SK-N-SH (cell line): ENCODE measurements around the gene TEK. TPM values are rescaled to one million over a fixed set of nuclear protein-coding genes. Genes with fewer than 3 reads are reported as not detected.

Experiments
- CTCF ChIA-PET: fragments of 300-600, 350-600 bp; formaldehyde crosslinking; extraction: SDS; loops from one replicate; lab custom pipeline; 2021; lab: Yijun Ruan, JAX
- POLR2A ChIA-PET: fragments of 350-600 bp; sonication (Branson Sonifier 250); formaldehyde crosslinking; extraction: SDS; loops from one replicate; lab custom pipeline; 2020; ENCODE audit warnings: antibody characterized with exemption, inconsistent platforms; lab: Yijun Ruan, JAX
- DNase-seq: peaks from one replicate; pipeline ENCODE4 v3.0.0; 2012
- H2AFZ ChIP-seq: fragments of 200-600 bp; sonication (generic); 2 replicates; pipeline ENCODE4 v1.8.1; 2016; ENCODE audit warnings: antibody characterized with exemption, mild to moderate bottlenecking, low read depth
- H3F3A ChIP-seq: fragments of 200-600 bp; sonication (generic); replicated peaks from 2 replicates; pipeline ENCODE3; 2016; ENCODE audit warnings: antibody characterized with exemption, mild to moderate bottlenecking; ENCODE audit not compliant: insufficient read depth
- H3K27ac ChIP-seq, 2 experiments: fragments of 200-500 bp in 1 of 2; fragments of 200-600 bp in 1 of 2; sonication (Bioruptor generic) in 1 of 2; sonication (generic), shearing (Covaris generic) in 1 of 2; 2 replicates each; pipeline versions ENCODE4 v1.5.1 to v1.6.1; 2014 to 2016; ENCODE audit warnings: low read depth in 2 of 2, inconsistent platforms in 1 of 2, low read length in 1 of 2, mild to moderate bottlenecking in 1 of 2, mixed read lengths in 1 of 2
- H3K27me3 ChIP-seq: fragments of 200-600 bp; sonication (generic), shearing (Covaris generic); 2 replicates; pipeline ENCODE4 v1.6.1; 2016; ENCODE audit warnings: mixed run types; ENCODE audit not compliant: insufficient read depth
- H3K36me3 ChIP-seq, 2 experiments: fragments of 200-500 bp in 1 of 2; fragments of 200-600 bp in 1 of 2; sonication (Bioruptor generic) in 1 of 2; sonication (generic) in 1 of 2; replicated peaks in 1 of 2; 2 replicates each; pipeline versions ENCODE3 to v1.5.1; 2014 to 2016; ENCODE audit warnings: low read length in 1 of 2, mild to moderate bottlenecking in 1 of 2; ENCODE audit not compliant: insufficient read depth in 2 of 2, control insufficient read depth in 1 of 2
- H3K4me1 ChIP-seq, 2 experiments: fragments of 200-500 bp in 1 of 2; fragments of 200-600 bp in 1 of 2; sonication (Bioruptor generic) in 1 of 2; sonication (generic), shearing (Covaris generic) in 1 of 2; 2 replicates each; pipeline versions ENCODE4 v1.5.1 to v1.6.1; 2014 to 2016; ENCODE audit warnings: low read depth in 1 of 2, low read length in 1 of 2, mixed run types in 1 of 2; ENCODE audit not compliant: insufficient read depth in 2 of 2, control insufficient read depth in 1 of 2
- H3K4me2 ChIP-seq: fragments of 200-600 bp; sonication (generic), shearing (Covaris generic); 2 replicates; pipeline ENCODE4 v1.6.1; 2017; ENCODE audit warnings: mixed run types
- H3K4me3 ChIP-seq, 2 experiments: fragments of 200-500 bp in 1 of 2; fragments of 200-600 bp in 1 of 2; sonication (Bioruptor generic) in 1 of 2; sonication (generic), shearing (Covaris generic) in 1 of 2; 2 replicates each; pipeline versions ENCODE4 v1.5.1 to v1.8.1; 2014 to 2016; ENCODE audit warnings: low read depth in 2 of 2, inconsistent platforms in 1 of 2, low read length in 1 of 2, mild to moderate bottlenecking in 1 of 2, mixed read lengths in 1 of 2, moderate library complexity in 1 of 2
- H3K79me2 ChIP-seq: fragments of 200-600 bp; sonication (generic); 2 replicates; pipeline ENCODE4 v1.8.1; 2017; ENCODE audit warnings: mild to moderate bottlenecking; ENCODE audit not compliant: insufficient read depth
- H3K9ac ChIP-seq: fragments of 200-600 bp; sonication (generic); 2 replicates; pipeline ENCODE4 v1.6.1; 2017; ENCODE audit warnings: mixed run types
- H3K9me2 ChIP-seq: fragments of 200-600 bp; sonication (generic); 2 replicates; pipeline ENCODE4 v1.6.1; 2017; ENCODE audit warnings: mixed run types
- H3K9me3 ChIP-seq: fragments of 200-600 bp; sonication (generic); 2 replicates; pipeline ENCODE4 v1.6.1; 2017; ENCODE audit warnings: mixed run types, mild to moderate bottlenecking, moderate library complexity
- H4K20me1 ChIP-seq: fragments of 200-600 bp; sonication (generic); 2 replicates; pipeline ENCODE4 v1.6.1; 2017; ENCODE audit warnings: mild to moderate bottlenecking, mixed run types; ENCODE audit not compliant: insufficient read depth
- CHD2 ChIP-seq: fragments of 150-350 bp; IDR thresholded peaks from 2 replicates; pipeline ENCODE4 v1.6.1; 2018; ENCODE audit warnings: low read length; ENCODE audit not compliant: partially characterized antibody
- EP300 ChIP-seq, 2 experiments: IDR thresholded peaks; 2 replicates each; pipeline versions ENCODE4 v1.4.0 to v1.6.1; 2012; ENCODE audit warnings: borderline replicate concordance in 1 of 2, low read depth in 1 of 2, low read length in 1 of 2
- EZH2phosphoT487 ChIP-seq: fragments of 200-600 bp; sonication (generic); IDR thresholded peaks from 2 replicates; pipeline ENCODE4 v1.6.1; 2017; ENCODE audit warnings: low read depth, mixed run types, mild to moderate bottlenecking, antibody characterized with exemption, moderate library complexity, borderline replicate concordance
- FOSL2 ChIP-seq: IDR thresholded peaks from 2 replicates; pipeline ENCODE4 v1.4.0; 2012; ENCODE audit warnings: low read depth, mild to moderate bottlenecking, moderate library complexity, borderline replicate concordance
- JUND ChIP-seq: IDR thresholded peaks from 2 replicates; pipeline ENCODE4 v1.4.0; 2012
- MEF2A ChIP-seq: IDR thresholded peaks from 2 replicates; pipeline ENCODE4 v1.4.0; 2012; ENCODE audit warnings: low read depth, borderline replicate concordance
- MXI1 ChIP-seq: IDR thresholded peaks from 2 replicates; pipeline ENCODE4 v1.6.1; 2012; ENCODE audit warnings: mild to moderate bottlenecking, low read depth, low read length, improper control_type of control experiment
- NFIC ChIP-seq: IDR thresholded peaks from 2 replicates; pipeline ENCODE4 v1.4.0; 2012; ENCODE audit warnings: borderline replicate concordance
- REST ChIP-seq: IDR thresholded peaks from 2 replicates; pipeline ENCODE4 v1.6.1; 2012; ENCODE audit warnings: mild to moderate bottlenecking, low read depth, low read length, moderate library complexity
- RXRA ChIP-seq: IDR thresholded peaks from 2 replicates; pipeline ENCODE4 v1.4.0; 2012; ENCODE audit warnings: low read depth, mild to moderate bottlenecking, borderline replicate concordance
- SIN3A ChIP-seq: IDR thresholded peaks from 2 replicates; pipeline ENCODE4 v1.6.1; 2012; ENCODE audit warnings: low read depth, mild to moderate bottlenecking, low read length, moderate library complexity, borderline replicate concordance
- TAF1 ChIP-seq: IDR thresholded peaks from 2 replicates; pipeline ENCODE4 v1.6.1; 2012; ENCODE audit warnings: low read depth, mild to moderate bottlenecking, low read length, moderate library complexity, borderline replicate concordance
- TCF12 ChIP-seq: IDR thresholded peaks from 2 replicates; pipeline ENCODE4 v1.4.0; 2012
- TEAD4 ChIP-seq: IDR thresholded peaks from 2 replicates; pipeline ENCODE4 v1.4.0; 2012; ENCODE audit warnings: mild to moderate bottlenecking, borderline replicate concordance; ENCODE audit not compliant: insufficient read depth
- USF1 ChIP-seq: IDR thresholded peaks from 2 replicates; pipeline ENCODE4 v1.4.0; 2012; ENCODE audit warnings: low read depth, borderline replicate concordance
- YY1 ChIP-seq: IDR thresholded peaks from 2 replicates; pipeline ENCODE4 v1.4.0; 2012; ENCODE audit warnings: low read depth, mild to moderate bottlenecking
- ZBTB33 ChIP-seq: IDR thresholded peaks from 2 replicates; pipeline ENCODE4 v1.4.0; 2012; ENCODE audit warnings: low read depth, borderline replicate concordance
- WGBS: methylation state at CpG from one replicate; pipeline ENCODE4 v1.1.6; 2017; ENCODE audit warnings: low lambda C conversion rate; 5-methylcytosine and 5-hydroxymethylcytosine counted together
- polyA plus RNA-seq, 3 experiments: library from polyadenylated mRNA; depleted of rRNA; stranded (reverse); fragments of >200 nt; gene quantifications; 2 replicates each; pipeline ENCODE4 v1.2.3, GENCODE V29; 2012

Gene TEK
- polyA plus RNA-seq, 1 of the 3 experiments (the other 2 are of a cell fraction), result 0.03 TPM

- H3K4me1 ChIP-seq, result no peaks in the 10 kb centered on the region; a peak in 1 of 4 replicates
- TF ChIP-seq MXI1 (no peak), ZBTB33 (no peak), TAF1 (no peak), TCF12 (no peak), TEAD4 (no peak), NFIC (no peak), REST (no peak), CHD2 (no peak), EP300 (IDR thresholded peaks at IDR 0.05; ENCODE audit: borderline replicate concordance in 1 of 2, low read depth in 1 of 2, low read length in 1 of 2) (no peak), RXRA (no peak), USF1 (no peak), EZH2phosphoT487 (no peak), FOSL2 (no peak), SIN3A (no peak), MEF2A (no peak), JUND (no peak), YY1 (no peak)
- H3K9me2 ChIP-seq, result no peaks in the 10 kb centered on the region
- no peak for DNase-seq
- peaks cover 28% of the 10 kb centered on the region for H3F3A ChIP-seq
- H3K79me2 ChIP-seq, result no peaks in the 10 kb centered on the region
- H3K4me3 ChIP-seq, result no peak overlapping the region
- no peak overlapping the region for H2AFZ ChIP-seq
- H3K4me2 ChIP-seq, result 0 out of 2 replicates have a peak overlapping the region, but pooled peaks have one; percentile 4
- H4K20me1 ChIP-seq, result no peaks in the 10 kb centered on the region
- no peak overlapping the region for H3K9ac ChIP-seq
- ChIA-PET CTCF (interaction anchor here (0.9 to 1.0 kb wide), 2 partner anchors 93 to 149 kb away, joined by 3 to 4 read pairs; no protein-coding TSS in a partner anchor), POLR2A (no interaction called here)
- H3K27ac ChIP-seq, result peak overlapping the region in 1 of 2 experiments; percentile 68; a peak in 3 of 4 replicates
- 70% methylated on average over 5 of the region's 5 CpGs for WGBS
- no peaks in the 10 kb centered on the region for H3K27me3 ChIP-seq
- H3K9me3 ChIP-seq, result no peaks in the 10 kb centered on the region
- H3K36me3 ChIP-seq, result no peaks in the 10 kb centered on the region
Measured at GRCh38 chr9:27125936-27126335, 16.9 kb downstream of the TEK start.
